ENCODE results near the gene TALDO1.

GRCh38 chr11:701741-702461 lies 45.4 kb upstream of the TALDO1 start:
- TF ChIP-seq GABPA (IDR thresholded peaks at IDR 0.05; ENCODE audit: borderline replicate concordance, insufficient read depth, low read length) (no peak), POLR2A (IDR thresholded peaks at IDR 0.05; ENCODE audit: control extremely low read depth in 1 of 2, low read depth in 2 of 2, low read length in 2 of 2) (no peak), CTCF (IDR thresholded peaks at IDR 0.05; ENCODE audit: control extremely low read depth in 1 of 3, insufficient read depth in 1 of 3, low read depth in 1 of 3, low read length in 3 of 3) (no peak), HDAC6 (IDR thresholded peaks at IDR 0.05; ENCODE audit: low read depth, low read length) (no peak), POLR2AphosphoS5 (IDR thresholded peaks at IDR 0.05; ENCODE audit: low read depth, low read length) (no peak), MAFK (IDR thresholded peaks at IDR 0.05; ENCODE audit: low read depth, low read length) (no peak), TCF12 (IDR thresholded peaks at IDR 0.05; ENCODE audit: low read depth, low read length) (no peak), ZNF274 (IDR thresholded peaks at IDR 0.05; ENCODE audit: borderline replicate concordance, extremely low read depth, low read length) (no peak), SP1 (IDR thresholded peaks at IDR 0.05; ENCODE audit: low read depth, low read length) (no peak), SUZ12 (IDR thresholded peaks at IDR 0.05; ENCODE audit: low read length) (no peak), EGR1 (IDR thresholded peaks at IDR 0.05; ENCODE audit: borderline replicate concordance, low read depth, low read length) (no peak), JUND (IDR thresholded peaks at IDR 0.05; ENCODE audit: low read length) (no peak), CHD2 (IDR thresholded peaks at IDR 0.05; ENCODE audit: low read length) (no peak), TEAD4 (IDR thresholded peaks at IDR 0.05; ENCODE audit: low read depth, low read length) (no peak)

All from H1 (cell line).